H1 (cell line): ENCODE results near the gene CAP2. TPM values are rescaled to one million over a fixed set of nuclear protein-coding genes. Genes with fewer than 3 reads are reported as not detected.

ENCODE experiments used
- CTCF ChIA-PET: fragments of 300-600 bp; sonication (Branson Sonifier 250); formaldehyde crosslinking; loops from one replicate; lab custom pipeline; 2021; ENCODE audit not compliant: partially characterized antibody; lab: Charles Lee
- POLR2A ChIA-PET: fragments of 300-600 bp; sonication (Branson Sonifier 250); formaldehyde crosslinking; loops from one replicate; lab custom pipeline; 2021; ENCODE audit warnings: inconsistent platforms; ENCODE audit not compliant: partially characterized antibody; lab: Charles Lee
- DNase-seq, 2 experiments: peaks; one replicate each; pipeline versions ENCODE4 v3.0.0 to v3.0.0-alpha.2; 2010 to 2022; ENCODE audit warnings: low spot score in 2 of 2, low read depth in 1 of 2, mixed read lengths in 1 of 2
- FAIRE-seq: peaks from 2 replicates; lab custom pipeline; 2011; peaks lifted over from hg19 to GRCh38; lab: Jason Lieb, UNC
- H2AFZ ChIP-seq: 2 replicates; pipeline ENCODE4 v1.8.1; 2012; ENCODE audit warnings: low read length, inconsistent platforms
- H2AK5ac ChIP-seq: 2 replicates; pipeline ENCODE4 v1.6.1; 2013; ENCODE audit warnings: low read depth, low read length
- H2BK120ac ChIP-seq: replicated peaks from 2 replicates; pipeline ENCODE3; 2013; ENCODE audit warnings: low read depth, low read length, inconsistent platforms
- H2BK12ac ChIP-seq: 2 replicates; pipeline ENCODE4 v1.6.1; 2013; ENCODE audit warnings: low read depth, low read length
- H2BK15ac ChIP-seq: 2 replicates; pipeline ENCODE4 v1.6.1; 2013; ENCODE audit warnings: low read length
- H2BK20ac ChIP-seq: 2 replicates; pipeline ENCODE4 v1.6.1; 2013; ENCODE audit warnings: low read length
- H2BK5ac ChIP-seq: 2 replicates; pipeline ENCODE4 v1.6.1; 2013; ENCODE audit warnings: low read depth, low read length
- H3K14ac ChIP-seq: 2 replicates; pipeline ENCODE4 v1.6.1; 2013; ENCODE audit warnings: inconsistent platforms; ENCODE audit not compliant: insufficient read length
- H3K18ac ChIP-seq: 2 replicates; pipeline ENCODE4 v1.6.1; 2013; ENCODE audit warnings: low read length; ENCODE audit errors: extremely low read depth
- H3K23ac ChIP-seq: 2 replicates; pipeline ENCODE4 v1.6.1; 2013; ENCODE audit warnings: inconsistent platforms; ENCODE audit not compliant: insufficient read length
- H3K23me2 ChIP-seq: 2 replicates; pipeline ENCODE4 v1.6.1; 2013; ENCODE audit warnings: low read depth, low read length
- H3K27ac ChIP-seq: 2 replicates; pipeline ENCODE4 v1.6.1; 2011; ENCODE audit warnings: low read depth, low read length, inconsistent platforms
- H3K27me3 ChIP-seq, 4 experiments: replicated peaks in 1 of 4; 1 replicate in 1 of 4; 2 replicates in 3 of 4; pipeline versions ENCODE4 v1.6.1 to v1.8.1; 2011 to 2013; ENCODE audit warnings: low read length in 3 of 4, mild to moderate bottlenecking in 3 of 4, inconsistent platforms in 2 of 4, mixed read lengths in 2 of 4, moderate library complexity in 1 of 4; ENCODE audit not compliant: control insufficient read depth in 3 of 4, insufficient read depth in 3 of 4; ENCODE audit errors: extremely low read depth in 1 of 4
- H3K36me3 ChIP-seq, 4 experiments: 2 replicates each; pipeline versions ENCODE4 v1.6.1 to v1.8.1; 2011 to 2013; ENCODE audit warnings: mild to moderate bottlenecking in 4 of 4, low read length in 3 of 4, moderate library complexity in 2 of 4, control low read depth in 1 of 4, inconsistent platforms in 1 of 4; ENCODE audit not compliant: insufficient read depth in 4 of 4, control insufficient read depth in 2 of 4
- H3K4ac ChIP-seq: replicated peaks from 2 replicates; pipeline ENCODE3; 2013; ENCODE audit warnings: low read length, low read depth, mixed read lengths, inconsistent platforms; ENCODE audit not compliant: insufficient read length
- H3K4me1 ChIP-seq, 4 experiments: replicated peaks in 1 of 4; 1 replicate in 1 of 4; 2 replicates in 3 of 4; pipeline versions ENCODE4 v1.6.1 to v1.8.1; 2011 to 2013; ENCODE audit warnings: low read length in 3 of 4, inconsistent platforms in 2 of 4, mixed read lengths in 1 of 4; ENCODE audit not compliant: insufficient read depth in 4 of 4, control insufficient read depth in 3 of 4
- H3K4me2 ChIP-seq, 2 experiments: 2 replicates each; pipeline versions ENCODE4 v1.6.1 to v1.8.1; 2011 to 2013; ENCODE audit warnings: low read depth in 2 of 2, low read length in 2 of 2, control low read depth in 1 of 2, inconsistent platforms in 1 of 2, mild to moderate bottlenecking in 1 of 2; ENCODE audit not compliant: insufficient read depth in 1 of 2
- H3K4me3 ChIP-seq, 4 experiments: fragments of 200-600, 300-600 bp in 1 of 4; sonication (generic), shearing (Covaris generic), sonication (Bioruptor Twin) in 1 of 4; 2 replicates each; pipeline versions ENCODE4 v1.5.1 to v1.8.1; 2011 to 2016; ENCODE audit warnings: low read length in 4 of 4, low read depth in 3 of 4, control low read depth in 2 of 4, inconsistent platforms in 2 of 4, mild to moderate bottlenecking in 2 of 4, mixed read lengths in 1 of 4, moderate library complexity in 1 of 4; ENCODE audit not compliant: insufficient read depth in 2 of 4; ENCODE audit errors: extremely low read depth in 1 of 4
- H3K56ac ChIP-seq: replicated peaks from 2 replicates; pipeline ENCODE3; 2013; ENCODE audit warnings: low read depth, mild to moderate bottlenecking, mixed read lengths, low read length, inconsistent platforms; ENCODE audit not compliant: insufficient read length
- H3K79me1 ChIP-seq: 2 replicates; pipeline ENCODE4 v1.6.1; 2013; ENCODE audit warnings: low read depth, low read length, control low read depth
- H3K79me2 ChIP-seq, 2 experiments: 2 replicates each; pipeline versions ENCODE4 v1.6.1 to v1.8.1; 2012 to 2013; ENCODE audit warnings: low read length in 2 of 2, mild to moderate bottlenecking in 2 of 2, inconsistent platforms in 1 of 2; ENCODE audit not compliant: insufficient read depth in 2 of 2, control insufficient read depth in 1 of 2
- H3K9ac ChIP-seq, 4 experiments: replicated peaks in 1 of 4; 1 replicate in 1 of 4; 2 replicates in 3 of 4; pipeline versions ENCODE4 v1.6.1 to v1.8.1; 2011 to 2013; ENCODE audit warnings: low read depth in 3 of 4, low read length in 3 of 4, control low read depth in 2 of 4, mild to moderate bottlenecking in 2 of 4, moderate library complexity in 2 of 4, inconsistent platforms in 1 of 4; ENCODE audit errors: extremely low read depth in 1 of 4
- H3K9me3 ChIP-seq, 2 experiments: 2 replicates each; pipeline versions ENCODE4 v1.6.1 to v1.8.1; 2012 to 2013; ENCODE audit warnings: mild to moderate bottlenecking in 2 of 2, moderate library complexity in 2 of 2, control low read depth in 1 of 2, inconsistent platforms in 1 of 2, low read depth in 1 of 2, low read length in 1 of 2, mixed read lengths in 1 of 2; ENCODE audit not compliant: insufficient read depth in 2 of 2
- H4K20me1 ChIP-seq, 2 experiments: replicated peaks in 1 of 2; 2 replicates each; pipeline versions ENCODE3 to v1.8.1; 2011 to 2013; ENCODE audit warnings: inconsistent platforms in 2 of 2, low read length in 2 of 2, mild to moderate bottlenecking in 1 of 2; ENCODE audit not compliant: insufficient read depth in 2 of 2, control insufficient read depth in 1 of 2
- H4K5ac ChIP-seq: 2 replicates; pipeline ENCODE4 v1.6.1; 2013; ENCODE audit warnings: low read length, low read depth, mixed read lengths, inconsistent platforms; ENCODE audit not compliant: insufficient read length
- H4K8ac ChIP-seq: 2 replicates; pipeline ENCODE4 v1.8.0; 2013; ENCODE audit warnings: mild to moderate bottlenecking, moderate library complexity, low read length, inconsistent platforms; ENCODE audit not compliant: insufficient read depth; ENCODE audit errors: extremely low read depth
- H4K91ac ChIP-seq: replicated peaks from 2 replicates; pipeline ENCODE3; 2013; ENCODE audit warnings: low read length, mixed read lengths, inconsistent platforms; ENCODE audit not compliant: insufficient read length
- CTCF ChIP-seq, 3 experiments: IDR thresholded peaks; 1 replicate in 2 of 3; 2 replicates in 1 of 3; pipeline versions ENCODE4 v1.5.1 to v1.6.1; 2011; ENCODE audit warnings: low read length in 3 of 3, mild to moderate bottlenecking in 3 of 3, inconsistent platforms in 2 of 3, low read depth in 1 of 3, moderate library complexity in 1 of 3; ENCODE audit not compliant: insufficient read depth in 1 of 3; ENCODE audit errors: control extremely low read depth in 1 of 3
- WGBS, 2 experiments: shearing (Covaris generic) in 1 of 2; methylation state at CpG; one replicate each; pipeline versions ENCODE4 v1.1.6 to v1.1.7; 2013 to 2015; ENCODE audit warnings: low lambda C conversion rate in 2 of 2, mixed read lengths in 2 of 2, inconsistent platforms in 1 of 2, low coverage in 1 of 2, missing lambda C conversion rate in 1 of 2; ENCODE audit not compliant: insufficient replicate concordance in 2 of 2, insufficient coverage in 1 of 2, insufficient read length in 1 of 2; ENCODE audit errors: extremely low coverage in 1 of 2, missing lambda C conversion rate in 1 of 2; 5-methylcytosine and 5-hydroxymethylcytosine counted together
- polyA plus RNA-seq, 7 experiments: library from polyadenylated mRNA; depleted of rRNA in 3 of 7; stranded (reverse) in 5 of 7; unstranded in 2 of 7; fragments of >200 nt in 5 of 7; fragments of 200-250 nt in 2 of 7; gene quantifications; 1 replicate in 5 of 7; 2 replicates in 1 of 7; 4 replicates in 1 of 7; pipeline versions ENCODE4 v1.2.1 to v1.2.3, GENCODE V29; 2011 to 2013; ENCODE audit warnings: missing spikeins in 2 of 7, mixed read lengths in 2 of 7
- total RNA-seq: library from RNA; stranded (reverse); fragmentation: NEBNext Ultra II Directional; extraction: Animal tissue kit (Norgen Biotek cat#: 25700); gene quantifications from 2 replicates; pipeline ENCODE4 v1.2.1, GENCODE V29; 2021

Gene CAP2
- total and polyA plus RNA-seq, 2 of the 8 experiments (the other 6 are each of a cell fraction or from before 2014, with no cell fraction given) = 7.2 to 10.0 TPM

GRCh38 chr6:17354700-17355403 lies 38.5 kb upstream of the CAP2 start:
- no peak for TF ChIP-seq CTCF (IDR thresholded peaks at IDR 0.05; ENCODE audit: control extremely low read depth in 1 of 3, insufficient read depth in 1 of 3, low read depth in 1 of 3, low read length in 3 of 3)
- no peaks in the 10 kb centered on the region for H3K4me1 ChIP-seq
- no peak overlapping the region for H4K8ac ChIP-seq
- no peak for DNase-seq
- H2BK5ac ChIP-seq = no peak overlapping the region
- H3K23ac ChIP-seq = no peak overlapping the region
- POLR2A ChIA-PET = no interaction called here
- no peak overlapping the region for H3K18ac ChIP-seq
- H4K5ac ChIP-seq = no peak overlapping the region
- no peak for FAIRE-seq
- H3K4me3 ChIP-seq = no peak overlapping the region
- WGBS, 2 experiments = 89% methylated on average over 4 of the region's 4 CpGs; no CpG with 5 or more reads in 1 of the 2 experiments
- no peaks in the 10 kb centered on the region for H4K20me1 ChIP-seq
- H3K4ac ChIP-seq = no peak overlapping the region
- no peak overlapping the region for H2BK15ac ChIP-seq
- no peak overlapping the region for H3K56ac ChIP-seq
- H2AK5ac ChIP-seq = no peak overlapping the region
- H2BK120ac ChIP-seq = no peak overlapping the region
- H3K4me2 ChIP-seq = no peak overlapping the region
- no peak overlapping the region for H4K91ac ChIP-seq
- no peaks in the 10 kb centered on the region for H3K79me1 ChIP-seq
- no peak overlapping the region for H2AFZ ChIP-seq
- no peaks in the 10 kb centered on the region for H3K23me2 ChIP-seq
- H3K79me2 ChIP-seq = no peaks in the 10 kb centered on the region
- H3K9ac ChIP-seq = no peak overlapping the region
- CTCF ChIA-PET = interaction anchor here (0.6 to 2.4 kb wide), 2 partner anchors 9 to 95 kb away, joined by 3 to 6 read pairs; no protein-coding TSS in a partner anchor
- no peak overlapping the region for H2BK20ac ChIP-seq
- H3K27ac ChIP-seq = no peak overlapping the region
- no peak overlapping the region for H2BK12ac ChIP-seq
- H3K14ac ChIP-seq = no peak overlapping the region
- no peaks in the 10 kb centered on the region for H3K9me3 ChIP-seq
- H3K36me3 ChIP-seq = no peaks in the 10 kb centered on the region
- no peaks in the 10 kb centered on the region for H3K27me3 ChIP-seq
